ENCODE measurements around the gene TMEM218. TPM values are rescaled to one million over a fixed set of nuclear protein-coding genes. Genes with fewer than 3 reads are reported as not detected.
A peak's percentile ranks its signal among the peaks of the same experiment; 100 is the strongest.

Gene TMEM218
- total RNA-seq: 17.3 and 18.2 TPM in 2 replicates

DNA sequence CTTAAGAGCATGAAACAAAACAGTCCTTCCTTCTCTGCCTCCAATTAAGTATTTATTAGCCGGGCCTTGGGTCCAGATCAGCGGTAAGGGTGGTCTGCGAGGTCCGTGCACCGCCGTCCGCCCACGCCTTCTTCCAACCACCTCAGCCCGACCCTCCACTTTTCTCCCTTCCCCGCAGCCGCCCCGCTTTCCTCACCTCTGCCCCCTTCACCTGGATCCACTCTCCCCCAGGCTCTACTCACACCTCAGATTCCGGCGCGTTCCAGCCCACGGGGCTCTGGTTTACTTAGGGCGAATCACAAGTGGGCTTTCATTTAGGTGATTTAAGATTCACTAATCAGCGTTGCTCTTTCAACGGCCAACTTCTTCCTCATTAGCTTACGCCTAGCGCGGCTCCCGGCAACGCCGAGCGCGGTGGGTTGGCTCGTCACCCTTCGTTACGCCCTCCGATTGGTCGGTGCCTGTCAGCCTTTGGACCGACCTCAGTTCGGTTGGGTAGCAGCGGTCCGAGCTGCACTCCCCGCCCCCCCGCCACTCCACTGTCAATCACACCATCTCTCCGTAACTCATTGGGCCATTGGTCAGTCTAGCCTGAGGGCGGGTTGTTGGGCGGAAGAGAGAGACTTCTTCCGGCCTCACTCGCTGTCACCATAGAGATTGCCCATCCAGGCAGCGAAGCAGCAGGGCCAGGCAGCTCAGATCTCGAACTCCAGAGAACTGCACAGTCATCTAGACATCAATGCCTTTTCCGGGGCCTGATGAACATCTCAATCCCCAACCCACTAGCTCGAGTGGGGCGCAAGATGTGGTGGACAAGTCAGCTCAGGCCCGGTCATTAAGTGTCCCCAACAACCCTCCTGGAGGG, at the start of gene TMEM218:
Gene TMEM218 (minus strand): TSS at position 284 of the 865 bp plus-strand sequence. CDS start 9,385 bp downstream, outside the sequence.
- Mint-ChIP-seq H3K27ac (peak within 1 kb of the TSS; percentile 100), H3K9me3 (peaks cover 6% of the 10 kb centered on the region), H3K27me3 (peaks cover 2% of the 10 kb centered on the region), H3K4me3 (peak within 1 kb of the TSS; percentile 100), H3K4me1 (peaks cover 20% of the 10 kb centered on the region), H3K36me3 (ENCODE audit: low read depth) (peaks cover 5% of the 10 kb centered on the region)
- intact Hi-C loops (cut with micrococcal nuclease): loop anchor here (1.0 to 5.0 kb wide), 7 partner anchors 49 to 791 kb away; partner anchors contain the start of genes CCDC15, DDX25, PUS3 and SIAE
- peak; percentile 99 for DNase-seq

DNA sequence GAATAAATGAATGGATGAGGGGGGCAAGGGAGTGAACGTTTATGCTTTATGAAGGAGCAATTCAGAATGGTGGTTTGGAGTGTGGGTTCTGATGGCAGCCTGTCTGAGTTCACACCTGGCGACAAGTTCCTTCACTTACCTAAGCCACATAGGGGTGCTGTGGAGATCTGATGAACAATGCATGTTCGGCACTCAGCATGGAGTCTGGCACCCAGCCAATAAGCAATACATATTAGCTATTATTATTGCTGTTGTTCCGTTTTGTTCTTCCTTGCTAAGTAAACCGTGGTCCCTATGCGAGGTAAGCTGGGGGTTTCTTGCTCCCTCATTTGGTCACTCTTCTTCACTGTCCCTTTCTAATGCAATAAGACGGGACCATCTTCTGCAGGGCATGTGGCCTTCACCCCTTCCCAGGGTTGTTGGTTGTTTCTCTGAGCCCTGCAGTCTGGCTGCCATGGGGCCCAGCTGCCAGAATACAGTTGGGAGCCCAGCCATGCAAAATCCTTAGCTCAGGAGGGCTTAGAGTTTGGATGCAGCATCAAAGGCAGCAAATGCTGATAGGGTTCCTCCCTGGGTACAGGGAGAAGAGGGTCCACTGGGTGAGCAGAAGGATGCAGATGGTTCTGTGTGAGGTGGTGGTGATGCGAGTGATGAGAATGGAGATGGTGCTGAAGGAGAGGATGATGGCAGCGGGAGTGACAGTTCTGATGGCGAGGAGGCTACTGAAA, 46.7 kb upstream of the TMEM218 start:
- peaks cover 36% of the 10 kb centered on the region for H3K27me3 Mint-ChIP-seq
- H3K36me3 Mint-ChIP-seq (ENCODE audit: low read depth): no peaks in the 10 kb centered on the region
- H3K4me3 Mint-ChIP-seq: no peak overlapping the region
- intact Hi-C loops (cut with micrococcal nuclease): no loop called here
- no peaks in the 10 kb centered on the region for H3K4me1 Mint-ChIP-seq
- no peak overlapping the region for H3K27ac Mint-ChIP-seq
- peaks cover 8% of the 10 kb centered on the region for H3K9me3 Mint-ChIP-seq
- no peak for DNase-seq

- H3K36me3 Mint-ChIP-seq (ENCODE audit: low read depth): no peaks in the 10 kb centered on the region
- DNase-seq: no peak
- intact Hi-C loops (cut with micrococcal nuclease): no loop called here
Observed at GRCh38 chr11:125157118-125157733, 45.8 kb upstream of the TMEM218 start.

GRCh38 chr11:125156346-125157117, 45.1 kb upstream of the TMEM218 start:
- Mint-ChIP-seq H3K36me3 (ENCODE audit: low read depth) (no peaks in the 10 kb centered on the region), H3K27me3 (peaks cover 23% of the 10 kb centered on the region), H3K27ac (no peak overlapping the region), H3K9me3 (peaks cover 8% of the 10 kb centered on the region), H3K4me1 (no peaks in the 10 kb centered on the region), H3K4me3 (no peak overlapping the region)
- no peak for DNase-seq
- intact Hi-C loops (cut with micrococcal nuclease): no loop called here

More at GRCh38 chr11:125157118-125157733, 45.8 kb upstream of the TMEM218 start:
- peaks cover 8% of the 10 kb centered on the region for H3K9me3 Mint-ChIP-seq
- H3K27me3 Mint-ChIP-seq: peaks cover 28% of the 10 kb centered on the region
- H3K27ac Mint-ChIP-seq: no peak overlapping the region
- no peak overlapping the region for H3K4me3 Mint-ChIP-seq
- no peaks in the 10 kb centered on the region for H3K4me1 Mint-ChIP-seq

GRCh38 chr11:125155767-125156166, 44.3 kb upstream of the TMEM218 start:
- Mint-ChIP-seq H3K27ac (no peak overlapping the region), H3K4me3 (no peak overlapping the region)
- intact Hi-C loops (cut with micrococcal nuclease): no loop called here

GRCh38 chr11:125155100-125155444, 43.6 kb upstream of the TMEM218 start:
- Mint-ChIP-seq H3K36me3 (ENCODE audit: low read depth) (no peaks in the 10 kb centered on the region), H3K4me3 (no peak overlapping the region), H3K4me1 (no peaks in the 10 kb centered on the region), H3K27ac (no peak overlapping the region), H3K27me3 (peaks cover 17% of the 10 kb centered on the region), H3K9me3 (peaks cover 8% of the 10 kb centered on the region)
- intact Hi-C loops (cut with micrococcal nuclease): no loop called here
- no peak for DNase-seq

More at GRCh38 chr11:125155767-125156166, 44.3 kb upstream of the TMEM218 start:
- DNase-seq: no peak
- Mint-ChIP-seq H3K27me3 (peaks cover 19% of the 10 kb centered on the region), H3K9me3 (peaks cover 8% of the 10 kb centered on the region), H3K4me1 (no peaks in the 10 kb centered on the region), H3K36me3 (ENCODE audit: low read depth) (no peaks in the 10 kb centered on the region)

GRCh38 chr11:125154378-125155099, 43.1 kb upstream of the TMEM218 start:
- no peak overlapping the region for H3K27ac Mint-ChIP-seq
- H3K9me3 Mint-ChIP-seq: peaks cover 8% of the 10 kb centered on the region
- H3K4me1 Mint-ChIP-seq: no peaks in the 10 kb centered on the region
- no peak overlapping the region for H3K4me3 Mint-ChIP-seq
- DNase-seq: no peak
- H3K36me3 Mint-ChIP-seq (ENCODE audit: low read depth): no peaks in the 10 kb centered on the region
- peaks cover 22% of the 10 kb centered on the region for H3K27me3 Mint-ChIP-seq
- intact Hi-C loops (cut with micrococcal nuclease): no loop called here

- H3K27ac Mint-ChIP-seq: no peak overlapping the region
- intact Hi-C loops (cut with micrococcal nuclease): no loop called here
Observed at GRCh38 chr11:125153837-125154236, 42.4 kb upstream of the TMEM218 start.

GRCh38 chr11:125148743-125149142, 37.3 kb upstream of the TMEM218 start:
- intact Hi-C loops (cut with micrococcal nuclease): no loop called here
- no peaks in the 10 kb centered on the region for H3K9me3 Mint-ChIP-seq
- H3K36me3 Mint-ChIP-seq (ENCODE audit: low read depth): no peaks in the 10 kb centered on the region

More at GRCh38 chr11:125153837-125154236, 42.4 kb upstream of the TMEM218 start:
- H3K4me3 Mint-ChIP-seq: no peak overlapping the region
- no peak for DNase-seq
- H3K9me3 Mint-ChIP-seq: peaks cover 8% of the 10 kb centered on the region
- no peaks in the 10 kb centered on the region for H3K36me3 Mint-ChIP-seq (ENCODE audit: low read depth)
- no peaks in the 10 kb centered on the region for H3K4me1 Mint-ChIP-seq
- H3K27me3 Mint-ChIP-seq: peaks cover 19% of the 10 kb centered on the region

GRCh38 chr11:125148011-125148410, 36.6 kb upstream of the TMEM218 start:
- intact Hi-C loops (cut with micrococcal nuclease): no loop called here
- DNase-seq: no peak
- H3K9me3 Mint-ChIP-seq: no peaks in the 10 kb centered on the region
- H3K4me1 Mint-ChIP-seq: no peaks in the 10 kb centered on the region
- peaks cover 20% of the 10 kb centered on the region for H3K27me3 Mint-ChIP-seq
- H3K36me3 Mint-ChIP-seq (ENCODE audit: low read depth): no peaks in the 10 kb centered on the region
- no peak overlapping the region for H3K27ac Mint-ChIP-seq
- H3K4me3 Mint-ChIP-seq: no peak overlapping the region

More at GRCh38 chr11:125148743-125149142, 37.3 kb upstream of the TMEM218 start:
- no peak overlapping the region for H3K4me3 Mint-ChIP-seq
- no peak for DNase-seq
- no peaks in the 10 kb centered on the region for H3K4me1 Mint-ChIP-seq
- H3K27ac Mint-ChIP-seq: no peak overlapping the region
- peaks cover 20% of the 10 kb centered on the region for H3K27me3 Mint-ChIP-seq

DNA sequence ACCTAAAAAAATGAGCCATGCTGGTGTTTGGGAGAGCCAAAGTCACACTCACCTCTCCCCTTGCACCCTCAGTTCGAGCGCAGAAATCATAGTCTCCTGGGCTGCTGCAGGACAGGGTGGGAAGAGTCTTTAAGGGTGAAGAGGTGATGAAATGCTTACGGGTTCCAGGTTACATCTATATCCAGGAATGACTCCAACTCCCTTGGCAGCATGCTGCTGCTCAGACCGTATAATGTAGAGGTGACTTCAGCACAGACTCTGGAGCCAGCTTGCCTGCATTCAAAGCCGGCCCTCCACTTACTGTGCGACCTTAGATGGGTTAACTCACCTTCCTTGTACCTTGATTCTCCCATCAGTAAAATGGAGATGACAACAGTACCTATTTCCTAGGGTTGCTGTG, 35.9 kb upstream of the TMEM218 start:
- no peaks in the 10 kb centered on the region for H3K4me1 Mint-ChIP-seq

DNA sequence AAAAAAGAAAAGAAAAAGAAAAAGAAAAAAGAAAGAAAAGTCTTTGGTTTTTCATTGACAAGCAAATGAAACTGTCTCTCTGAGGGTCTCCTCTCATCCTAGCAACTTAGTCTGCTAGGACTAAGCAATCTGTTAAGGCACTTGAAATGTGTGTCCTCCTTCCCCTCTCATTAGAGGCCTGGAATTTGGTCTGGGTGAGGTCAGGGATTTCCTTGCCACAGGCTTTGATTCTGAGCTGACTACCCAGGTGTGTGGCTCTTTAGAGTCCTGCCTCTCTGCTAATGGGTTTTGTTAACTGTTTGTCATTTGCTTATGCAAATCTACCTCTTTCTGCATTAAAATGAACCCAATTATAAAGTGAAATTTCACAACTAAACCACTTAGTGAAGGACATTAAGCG, 34.8 kb upstream of the TMEM218 start:
- Mint-ChIP-seq H3K4me1 (peaks cover 3% of the 10 kb centered on the region), H3K36me3 (ENCODE audit: low read depth) (no peaks in the 10 kb centered on the region), H3K9me3 (no peaks in the 10 kb centered on the region), H3K4me3 (no peak overlapping the region), H3K27me3 (peaks cover 21% of the 10 kb centered on the region), H3K27ac (no peak overlapping the region)
- intact Hi-C loops (cut with micrococcal nuclease): no loop called here
- DNase-seq: no peak

More for the DNA sequence above, 35.9 kb upstream of the TMEM218 start:
- no peaks in the 10 kb centered on the region for H3K36me3 Mint-ChIP-seq (ENCODE audit: low read depth)
- no peak overlapping the region for H3K27ac Mint-ChIP-seq
- peaks cover 19% of the 10 kb centered on the region for H3K27me3 Mint-ChIP-seq
- H3K4me3 Mint-ChIP-seq: no peak overlapping the region
- intact Hi-C loops (cut with micrococcal nuclease): no loop called here
- H3K9me3 Mint-ChIP-seq: no peaks in the 10 kb centered on the region
- no peak for DNase-seq

All from activated CD4-positive, alpha-beta T cell treated with anti-CD3 and anti-CD28 coated beads, Interleukin-2, amount 10 ng/mL, durations not matched to agents 24 days and 14 days (primary cell).